K562 (cell line): Measurements from ENCODE around the gene PTOV1. TPM values are rescaled to one million over a fixed set of nuclear protein-coding genes. Genes with fewer than 3 reads are reported as not detected.

Source experiments
- ASH1L ChIP-seq: fragments of 450-650 bp; IDR thresholded peaks from 2 replicates; pipeline ENCODE4 v1.6.1; 2018; ENCODE audit warnings: borderline replicate concordance, mild to moderate bottlenecking, low read depth; ENCODE audit not compliant: partially characterized antibody
- E2F5 ChIP-seq: sonication (generic); formaldehyde crosslinking; IDR thresholded peaks from 2 replicates; pipeline ENCODE4 v1.8.0; 2022; ENCODE audit warnings: mild to moderate bottlenecking, missing genetic modification reagents
- ESRRA ChIP-seq: fragments of 450-650 bp; IDR thresholded peaks from 2 replicates; pipeline ENCODE4 v1.6.1; 2014; ENCODE audit warnings: low read depth, mild to moderate bottlenecking, moderate library complexity, borderline replicate concordance
- FOSL1 ChIP-seq: fragments of 200-800 bp; sonication (Bioruptor generic); conservative IDR thresholded peaks from 2 replicates; pipeline ENCODE4 v1.6.1; 2016; ENCODE audit warnings: missing genetic modification characterization, missing compliant biosample characterization
- FOXA1 ChIP-seq: fragments of 450-650 bp; IDR thresholded peaks from 2 replicates; pipeline ENCODE4 v1.6.1; 2016; ENCODE audit warnings: mild to moderate bottlenecking, borderline replicate concordance
- HDAC8 ChIP-seq: fragments of 450-650 bp; IDR thresholded peaks from 2 replicates; pipeline ENCODE4 v1.6.1; 2016; ENCODE audit warnings: mild to moderate bottlenecking, missing genetic modification characterization, moderate library complexity, missing compliant biosample characterization
- HNRNPL ChIP-seq: fragments of 200-400 bp; formaldehyde crosslinking; IDR thresholded peaks from 2 replicates; pipeline ENCODE4 v1.6.1; 2017; ENCODE audit warnings: low read depth, mild to moderate bottlenecking, low read length
- SIX5 ChIP-seq, 2 experiments: IDR thresholded peaks; 2 replicates each; pipeline ENCODE4 v1.6.1; 2011; ENCODE audit warnings: low read length in 2 of 2, borderline replicate concordance in 1 of 2, low read depth in 1 of 2, mild to moderate bottlenecking in 1 of 2, moderate library complexity in 1 of 2; ENCODE audit not compliant: insufficient read depth in 1 of 2
- SMARCA4 ChIP-seq: fragments of 450-650 bp; IDR thresholded peaks from 2 replicates; pipeline ENCODE4 v1.6.1; 2016
- TRIM28 ChIP-seq: fragments of 450-650 bp; IDR thresholded peaks from 2 replicates; pipeline ENCODE4 v1.6.1; 2017
- ZC3H4 ChIP-seq: sonication (generic); formaldehyde crosslinking; IDR thresholded peaks from 2 replicates; pipeline ENCODE4 v1.9.0; 2021; ENCODE audit warnings: missing genetic modification reagents, borderline replicate concordance
- ZEB2 ChIP-seq: fragments of 450-650 bp; IDR thresholded peaks from 2 replicates; pipeline ENCODE4 v1.6.1; 2016
- ZNF175 ChIP-seq: fragments of 200-800 bp; sonication (Bioruptor generic); IDR thresholded peaks from 2 replicates; pipeline ENCODE4 v1.6.1; 2016; ENCODE audit warnings: low read depth, mild to moderate bottlenecking, missing genetic modification characterization, missing compliant biosample characterization
- ZNF41 ChIP-seq: fragments of 250-450 bp; sonication (Bioruptor Pico); conservative IDR thresholded peaks from 2 replicates; pipeline ENCODE4 v1.4.0; 2020; ENCODE audit warnings: mild to moderate bottlenecking
- ZNF436 ChIP-seq: fragments of 250-450, 450-650 bp; sonication (Bioruptor Pico); formaldehyde crosslinking; IDR thresholded peaks from 2 replicates; pipeline ENCODE4 v1.7.0; 2020; ENCODE audit warnings: mild to moderate bottlenecking
- ZNF57 ChIP-seq: fragments of 450-650 bp; formaldehyde crosslinking; IDR thresholded peaks from 2 replicates; pipeline ENCODE4 v1.4.0; 2020; ENCODE audit warnings: mild to moderate bottlenecking, moderate library complexity
- ZNF668 ChIP-seq: fragments of 250-450 bp; sonication (Bioruptor Pico); IDR thresholded peaks from 2 replicates; pipeline ENCODE4 v1.8.0; 2022; ENCODE audit warnings: mild to moderate bottlenecking, inconsistent platforms
- ZNF696 ChIP-seq: fragments of 250-450 bp; sonication (Bioruptor Pico); conservative IDR thresholded peaks from 2 replicates; pipeline ENCODE4 v1.4.0; 2020; ENCODE audit warnings: mild to moderate bottlenecking, moderate library complexity
- polyA plus RNA-seq, 8 experiments: library from polyadenylated mRNA; depleted of rRNA in 4 of 8; stranded (reverse) in 5 of 8; unstranded in 3 of 8; fragments of >200 nt; fragmentation: Nextera tagmentation in 2 of 8; fragmentation: Illumina TruSeq in 1 of 8; extraction: Ambion mirVana in 2 of 8; extraction: Trizol in 1 of 8; gene quantifications; 2 replicates each; pipeline versions ENCODE4 v1.2.1 to v1.2.3, GENCODE V29; 2011 to 2014; ENCODE audit warnings: inconsistent platforms in 1 of 8, missing spikeins in 1 of 8
- total RNA-seq, 7 experiments: library from RNA; depleted of rRNA in 6 of 7; stranded (reverse); fragments of >200 nt in 6 of 7; fragmentation: Illumina TruSeq in 2 of 7; extraction: Trizol in 2 of 7; gene quantifications; 2 replicates each; pipeline versions ENCODE4 v1.2.1 to v1.2.3, GENCODE V29; 2011 to 2021; ENCODE audit warnings: low replicate concordance in 1 of 7
- TF ChIP-seq, protein P1 (sequence below), 3 experiments: IDR thresholded peaks in 2 of 3; conservative IDR thresholded peaks in 1 of 3; 2 replicates each; pipeline ENCODE4 v1.5.1; 2011 to 2012; ENCODE audit warnings: low read length in 3 of 3, mild to moderate bottlenecking in 3 of 3, control low read depth in 2 of 3, improper control_type of control experiment in 1 of 3, inconsistent platforms in 1 of 3, low read depth in 1 of 3, mixed read lengths in 1 of 3, moderate library complexity in 1 of 3; ENCODE audit not compliant: insufficient read depth in 2 of 3
- TF ChIP-seq, protein P2 (sequence below), 2 experiments: fragments of 450-650 bp in 1 of 2; sonication (generic) in 1 of 2; formaldehyde crosslinking in 1 of 2; IDR thresholded peaks in 1 of 2; conservative IDR thresholded peaks in 1 of 2; 2 replicates each; pipeline versions ENCODE4 v1.6.1 to v1.8.1; 2016 to 2023; ENCODE audit warnings: mild to moderate bottlenecking in 2 of 2, moderate library complexity in 2 of 2, inconsistent platforms in 1 of 2, missing genetic modification reagents in 1 of 2
- TF ChIP-seq, protein P3 (sequence below), 2 experiments: fragments of 450-650 bp in 1 of 2; sonication (generic) in 1 of 2; formaldehyde crosslinking; conservative IDR thresholded peaks; 2 replicates each; pipeline versions ENCODE4 v1.4.0 to v1.8.1; 2020 to 2022; ENCODE audit warnings: mild to moderate bottlenecking in 1 of 2, missing genetic modification reagents in 1 of 2
- TF ChIP-seq, protein P4 (sequence below): fragments of 250-450 bp; sonication (Bioruptor Pico); IDR thresholded peaks from 2 replicates; pipeline ENCODE4 v1.4.0; 2020; ENCODE audit warnings: mild to moderate bottlenecking, moderate library complexity

The PTOV1 gene
- total and polyA plus RNA-seq, 9 of the 15 experiments (the other 6 are each of a cell fraction or from before 2014, with no cell fraction given) = 4.9 to 169 (median 43.5) TPM

- TF ChIP-seq SIX5 (IDR thresholded peaks at IDR 0.05; ENCODE audit: borderline replicate concordance in 1 of 2, insufficient read depth in 1 of 2, low read depth in 1 of 2, low read length in 2 of 2) (peak; percentile 40 to 43; a peak in 3 of 4 replicates), ESRRA (peak; percentile 40; the same call in 1 of the 2 replicates), ZC3H4 (CRISPR knock-in tag) (no peak; the same call in 1 of the 2 replicates), ZNF57 (CRISPR knock-in tag) (no peak), ZNF668 (CRISPR knock-in tag) (no peak), E2F5 (CRISPR knock-in tag) (no peak), SMARCA4 (0 out of 2 replicates have a peak, but pooled peaks have one; percentile 6), ZNF175 (CRISPR knock-in tag) (no peak), ASH1L (no peak), HNRNPL (no peak), FOXA1 (no peak), ZEB2 (no peak), ZNF41 (no peak; the same call in 1 of the 2 replicates), ZNF436 (CRISPR knock-in tag) (no peak), HDAC8 (tag) (no peak), TRIM28 (no peak), FOSL1 (tag) (no peak), ZNF696 (no peak)
- TF ChIP-seq, protein P1, sequence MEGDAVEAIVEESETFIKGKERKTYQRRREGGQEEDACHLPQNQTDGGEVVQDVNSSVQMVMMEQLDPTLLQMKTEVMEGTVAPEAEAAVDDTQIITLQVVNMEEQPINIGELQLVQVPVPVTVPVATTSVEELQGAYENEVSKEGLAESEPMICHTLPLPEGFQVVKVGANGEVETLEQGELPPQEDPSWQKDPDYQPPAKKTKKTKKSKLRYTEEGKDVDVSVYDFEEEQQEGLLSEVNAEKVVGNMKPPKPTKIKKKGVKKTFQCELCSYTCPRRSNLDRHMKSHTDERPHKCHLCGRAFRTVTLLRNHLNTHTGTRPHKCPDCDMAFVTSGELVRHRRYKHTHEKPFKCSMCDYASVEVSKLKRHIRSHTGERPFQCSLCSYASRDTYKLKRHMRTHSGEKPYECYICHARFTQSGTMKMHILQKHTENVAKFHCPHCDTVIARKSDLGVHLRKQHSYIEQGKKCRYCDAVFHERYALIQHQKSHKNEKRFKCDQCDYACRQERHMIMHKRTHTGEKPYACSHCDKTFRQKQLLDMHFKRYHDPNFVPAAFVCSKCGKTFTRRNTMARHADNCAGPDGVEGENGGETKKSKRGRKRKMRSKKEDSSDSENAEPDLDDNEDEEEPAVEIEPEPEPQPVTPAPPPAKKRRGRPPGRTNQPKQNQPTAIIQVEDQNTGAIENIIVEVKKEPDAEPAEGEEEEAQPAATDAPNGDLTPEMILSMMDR (IDR thresholded peaks at IDR 0.05 in 2 of 3, conservative IDR thresholded peaks at IDR 0.05 in 1 of 3; ENCODE audit: insufficient read depth in 2 of 3, low read depth in 1 of 3, low read length in 3 of 3) = peak in 1 of 3 experiments; percentile 22; a peak in 1 of 6 replicates
- TF ChIP-seq, protein P2, sequence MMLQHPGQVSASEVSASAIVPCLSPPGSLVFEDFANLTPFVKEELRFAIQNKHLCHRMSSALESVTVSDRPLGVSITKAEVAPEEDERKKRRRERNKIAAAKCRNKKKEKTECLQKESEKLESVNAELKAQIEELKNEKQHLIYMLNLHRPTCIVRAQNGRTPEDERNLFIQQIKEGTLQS (IDR thresholded peaks at IDR 0.05) = no peak
- TF ChIP-seq, protein P2 (CRISPR knock-in tag; conservative IDR thresholded peaks at IDR 0.05) = no peak
- TF ChIP-seq, protein P3, sequence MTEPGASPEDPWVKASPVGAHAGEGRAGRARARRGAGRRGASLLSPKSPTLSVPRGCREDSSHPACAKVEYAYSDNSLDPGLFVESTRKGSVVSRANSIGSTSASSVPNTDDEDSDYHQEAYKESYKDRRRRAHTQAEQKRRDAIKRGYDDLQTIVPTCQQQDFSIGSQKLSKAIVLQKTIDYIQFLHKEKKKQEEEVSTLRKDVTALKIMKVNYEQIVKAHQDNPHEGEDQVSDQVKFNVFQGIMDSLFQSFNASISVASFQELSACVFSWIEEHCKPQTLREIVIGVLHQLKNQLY (CRISPR knock-in tag; conservative IDR thresholded peaks at IDR 0.05) = no peak
- TF ChIP-seq, protein P4, sequence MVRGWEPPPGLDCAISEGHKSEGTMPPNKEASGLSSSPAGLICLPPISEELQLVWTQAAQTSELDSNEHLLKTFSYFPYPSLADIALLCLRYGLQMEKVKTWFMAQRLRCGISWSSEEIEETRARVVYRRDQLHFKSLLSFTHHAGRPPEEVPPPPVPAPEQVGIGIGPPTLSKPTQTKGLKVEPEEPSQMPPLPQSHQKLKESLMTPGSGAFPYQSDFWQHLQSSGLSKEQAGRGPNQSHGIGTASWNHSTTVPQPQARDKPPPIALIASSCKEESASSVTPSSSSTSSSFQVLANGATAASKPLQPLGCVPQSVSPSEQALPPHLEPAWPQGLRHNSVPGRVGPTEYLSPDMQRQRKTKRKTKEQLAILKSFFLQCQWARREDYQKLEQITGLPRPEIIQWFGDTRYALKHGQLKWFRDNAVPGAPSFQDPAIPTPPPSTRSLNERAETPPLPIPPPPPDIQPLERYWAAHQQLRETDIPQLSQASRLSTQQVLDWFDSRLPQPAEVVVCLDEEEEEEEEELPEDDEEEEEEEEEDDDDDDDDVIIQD (CRISPR knock-in tag) = no peak
Measured at GRCh38 chr19:49817964-49818648, 32.9 kb upstream of the PTOV1 start, which contains the start of gene MED25 (continued).
